H9 (cell line): ENCODE measurements around the gene PSPC1. TPM values are rescaled to one million over a fixed set of nuclear protein-coding genes. Genes with fewer than 3 reads are reported as not detected.

ENCODE experiments used
- DNase-seq: peaks from one replicate; pipeline ENCODE4 v3.0.0-alpha.2; 2017
- H2AFZ ChIP-seq: one replicate; pipeline ENCODE4 v1.6.1; 2013; ENCODE audit warnings: mild to moderate bottlenecking, low read length, control low read depth, moderate library complexity
- H2AK5ac ChIP-seq: 2 replicates; pipeline ENCODE4 v1.6.1; 2013; ENCODE audit warnings: low read length, control low read depth, mixed read lengths; ENCODE audit not compliant: insufficient read length
- H2BK120ac ChIP-seq: one replicate; pipeline ENCODE4 v1.6.1; 2013; ENCODE audit warnings: low read depth, mild to moderate bottlenecking, low read length, control low read depth, inconsistent platforms; ENCODE audit not compliant: poor library complexity, severe bottlenecking
- H2BK12ac ChIP-seq: 2 replicates; pipeline ENCODE4 v1.6.1; 2013; ENCODE audit warnings: low read length, control low read depth, mixed read lengths, low read depth; ENCODE audit not compliant: insufficient read length
- H2BK15ac ChIP-seq: 2 replicates; pipeline ENCODE4 v1.6.1; 2013; ENCODE audit warnings: low read depth, low read length, control low read depth
- H2BK20ac ChIP-seq: one replicate; pipeline ENCODE4 v1.6.1; 2013; ENCODE audit warnings: low read depth, mild to moderate bottlenecking, low read length, control low read depth, inconsistent platforms; ENCODE audit not compliant: poor library complexity, severe bottlenecking
- H2BK5ac ChIP-seq: 2 replicates; pipeline ENCODE4 v1.6.1; 2013; ENCODE audit warnings: low read length, control low read depth, mixed read lengths; ENCODE audit not compliant: insufficient read length
- H3K14ac ChIP-seq: 2 replicates; pipeline ENCODE4 v1.6.1; 2013; ENCODE audit warnings: low read length, control low read depth; ENCODE audit not compliant: insufficient read depth
- H3K18ac ChIP-seq: 2 replicates; pipeline ENCODE4 v1.6.1; 2013; ENCODE audit warnings: low read depth, mild to moderate bottlenecking, mixed read lengths, low read length, control low read depth; ENCODE audit not compliant: insufficient read length
- H3K23ac ChIP-seq: 2 replicates; pipeline ENCODE4 v1.6.1; 2013; ENCODE audit warnings: low read length, control low read depth, mixed read lengths, low read depth; ENCODE audit not compliant: insufficient read length
- H3K23me2 ChIP-seq: 2 replicates; pipeline ENCODE4 v1.6.1; 2013; ENCODE audit warnings: low read depth, mild to moderate bottlenecking, mixed read lengths, low read length, control low read depth; ENCODE audit not compliant: insufficient read length, poor library complexity, severe bottlenecking
- H3K27ac ChIP-seq: 2 replicates; pipeline ENCODE4 v1.5.1; 2013; ENCODE audit warnings: low read length, control low read depth, mixed read lengths, low read depth; ENCODE audit not compliant: insufficient read length
- H3K27me3 ChIP-seq: 2 replicates; pipeline ENCODE4 v1.6.1; 2013; ENCODE audit warnings: low read length, control low read depth, inconsistent platforms; ENCODE audit not compliant: insufficient read depth
- H3K4ac ChIP-seq: 2 replicates; pipeline ENCODE4 v1.6.1; 2013; ENCODE audit warnings: low read depth, mild to moderate bottlenecking, control low read depth, inconsistent platforms, low read length, moderate library complexity
- H3K4me1 ChIP-seq: 2 replicates; pipeline ENCODE4 v1.6.1; 2013; ENCODE audit warnings: low read length, control low read depth, inconsistent platforms; ENCODE audit not compliant: insufficient read depth
- H3K4me2 ChIP-seq: 2 replicates; pipeline ENCODE4 v1.6.1; 2013; ENCODE audit warnings: low read length, control low read depth, mixed read lengths; ENCODE audit not compliant: insufficient read length, insufficient read depth
- H3K56ac ChIP-seq: 2 replicates; pipeline ENCODE4 v1.6.1; 2013; ENCODE audit warnings: low read depth, mild to moderate bottlenecking, mixed read lengths, low read length, control low read depth; ENCODE audit not compliant: insufficient read length
- H3K79me1 ChIP-seq: 2 replicates; pipeline ENCODE4 v1.6.1; 2013; ENCODE audit warnings: low read depth, mild to moderate bottlenecking, moderate library complexity, low read length, control low read depth, inconsistent platforms; ENCODE audit not compliant: insufficient read depth, poor library complexity, severe bottlenecking
- H3K79me2 ChIP-seq: 2 replicates; pipeline ENCODE4 v1.6.1; 2013; ENCODE audit warnings: low read length, control low read depth, inconsistent platforms; ENCODE audit not compliant: insufficient read depth
- H3K9ac ChIP-seq: 2 replicates; pipeline ENCODE4 v1.6.1; 2013; ENCODE audit warnings: low read length, control low read depth, mixed read lengths; ENCODE audit not compliant: insufficient read length; ENCODE audit errors: extremely low read depth
- H3K9me3 ChIP-seq: one replicate; pipeline ENCODE4 v1.6.1; 2013; ENCODE audit warnings: low read depth, low read length, inconsistent platforms; ENCODE audit not compliant: control insufficient read depth
- H3T11ph ChIP-seq: one replicate; pipeline ENCODE4 v1.6.1; 2013; ENCODE audit warnings: mild to moderate bottlenecking, low read length, control low read depth, inconsistent platforms
- H4K20me1 ChIP-seq: one replicate; pipeline ENCODE4 v1.6.1; 2013; ENCODE audit not compliant: control insufficient read depth, insufficient read length, insufficient read depth
- H4K5ac ChIP-seq: 2 replicates; pipeline ENCODE4 v1.6.1; 2013; ENCODE audit warnings: low read depth, mild to moderate bottlenecking, mixed read lengths, low read length, control low read depth; ENCODE audit not compliant: insufficient read length
- H4K8ac ChIP-seq: replicated peaks from 2 replicates; pipeline ENCODE4 v1.6.1; 2013; ENCODE audit warnings: low read length, control low read depth, mixed read lengths, low read depth; ENCODE audit not compliant: insufficient read length
- H4K91ac ChIP-seq: 2 replicates; pipeline ENCODE4 v1.6.1; 2013; ENCODE audit warnings: low read depth, mild to moderate bottlenecking, moderate library complexity, mixed read lengths, low read length, control low read depth; ENCODE audit not compliant: insufficient read length
- H3K27ac Mint-ChIP-seq, 3 experiments: 2 replicates in 2 of 3; 3 replicates in 1 of 3; pipeline ENCODE4 v1.8.0; 2020 to 2021; ENCODE audit warnings: mixed read lengths in 3 of 3, mild to moderate bottlenecking in 1 of 3, moderate library complexity in 1 of 3
- H3K27me3 Mint-ChIP-seq: 2 replicates; pipeline ENCODE4 v1.8.0; 2021; ENCODE audit warnings: low read depth, mild to moderate bottlenecking, moderate library complexity, mixed read lengths
- H3K36me3 Mint-ChIP-seq, 3 experiments: 2 replicates in 2 of 3; 3 replicates in 1 of 3; pipeline ENCODE4 v1.8.0; 2020 to 2021; ENCODE audit warnings: low read depth in 3 of 3, mixed read lengths in 3 of 3; ENCODE audit not compliant: insufficient read depth in 1 of 3
- H3K4me1 Mint-ChIP-seq, 2 experiments: 2 replicates each; pipeline ENCODE4 v1.8.0; 2020; ENCODE audit warnings: mixed read lengths in 2 of 2
- H3K4me3 Mint-ChIP-seq, 2 experiments: 2 replicates in 1 of 2; 3 replicates in 1 of 2; pipeline ENCODE4 v1.8.0; 2020 to 2021; ENCODE audit warnings: mild to moderate bottlenecking in 2 of 2, mixed read lengths in 2 of 2, moderate library complexity in 1 of 2
- H3K9me3 Mint-ChIP-seq, 2 experiments: 2 replicates in 1 of 2; 3 replicates in 1 of 2; pipeline ENCODE4 v1.8.0; 2020; ENCODE audit warnings: mild to moderate bottlenecking in 2 of 2, mixed read lengths in 2 of 2, moderate library complexity in 1 of 2
- CTCF ChIP-seq: fragments of 200-600 bp; sonication (generic); conservative IDR thresholded peaks from 3 replicates; pipeline ENCODE4 v1.8.0; 2021; ENCODE audit warnings: antibody characterized with exemption, mild to moderate bottlenecking
- WGBS: extraction: QIAGEN DNeasy Blood & Tissue Kit; methylation state at CpG from one replicate; pipeline ENCODE4 v1.1.7; 2013; ENCODE audit warnings: missing lambda C conversion rate, low lambda C conversion rate, mixed read lengths; ENCODE audit not compliant: insufficient read length; ENCODE audit errors: extremely low coverage; 5-methylcytosine and 5-hydroxymethylcytosine counted together
- total RNA-seq: library from RNA; stranded (reverse); gene quantifications from 2 replicates; pipeline ENCODE4 v1.2.1, GENCODE V29; 2021

Gene PSPC1
- total RNA-seq, 1 experiment from 2014 or later: 134 TPM

DNA sequence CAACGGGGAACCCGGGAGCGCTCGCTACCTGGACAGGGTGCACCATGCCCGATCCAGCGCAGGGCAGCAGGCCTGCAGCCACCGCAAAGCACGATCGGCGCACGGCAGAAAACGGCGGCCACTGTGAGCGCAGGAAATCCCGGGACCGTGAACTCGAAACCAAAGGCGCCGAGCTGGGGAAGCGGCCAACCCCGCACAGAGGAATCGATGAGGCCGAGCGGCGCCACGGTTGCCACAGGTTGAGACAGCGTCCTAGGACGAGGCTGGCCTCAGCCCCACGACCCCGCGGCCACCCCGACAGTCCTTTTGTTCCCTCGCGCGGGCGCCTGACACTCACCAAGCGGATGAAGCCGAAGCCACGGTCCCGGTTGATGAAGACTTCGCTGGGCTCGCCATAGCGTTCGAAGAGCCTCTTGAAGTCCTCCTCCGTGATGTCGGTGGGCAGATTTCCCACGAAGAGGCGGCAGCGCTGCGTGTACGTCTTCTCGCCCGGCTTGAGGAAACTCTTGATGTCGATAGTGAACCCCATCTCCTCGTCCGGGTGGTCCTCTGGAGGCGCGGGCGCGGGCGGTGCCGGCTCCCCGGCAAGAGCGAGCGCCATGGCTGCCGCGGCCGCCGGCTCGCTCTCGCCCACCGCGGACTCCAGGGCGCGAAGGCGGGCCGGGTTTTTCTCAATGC is 557 bp downstream of the PSPC1 start:
- Histone ChIP-seq H3K18ac (peak overlapping the region; percentile 85), H4K91ac (no peak overlapping the region), H2BK15ac (no peak overlapping the region; the same call in 1 of the 2 replicates), H2BK5ac (peak overlapping the region; percentile 7), H4K8ac (no peak overlapping the region), H3T11ph (no peak overlapping the region), H3K4ac (peak overlapping the region; percentile 9; the same call in 1 of the 2 replicates), H2AK5ac (no peak overlapping the region), H2BK12ac (no peak overlapping the region), H3K79me1 (no peaks in the 10 kb centered on the region), H2BK120ac (no peak overlapping the region), H3K27me3 (no peaks in the 10 kb centered on the region), H3K56ac (no peak overlapping the region), H3K23ac (peak overlapping the region; percentile 10), H3K23me2 (peaks cover 7% of the 10 kb centered on the region), H4K5ac (peak overlapping the region; percentile 77), H3K9me3 (no peaks in the 10 kb centered on the region), H3K9ac (peak overlapping the region; percentile 95), H3K27ac (peak overlapping the region; percentile 5), H3K4me2 (peak overlapping the region; percentile 93), H4K20me1 (peaks cover 2% of the 10 kb centered on the region), H2AFZ (no peak overlapping the region), H3K14ac (peak overlapping the region; percentile 89), H3K79me2 (peaks cover 24% of the 10 kb centered on the region; the same call in 1 of the 2 replicates), H3K4me1 (no peaks in the 10 kb centered on the region), H2BK20ac (no peak overlapping the region)
- WGBS: no CpG with 5 or more reads among the region's 77 CpGs
- Mint-ChIP-seq H3K4me1 (peaks cover 5 to 6% of the 10 kb centered on the region in 2 experiments; a peak in 2 of 4 replicates), H3K4me3 (peak overlapping the region; percentile 97 to 99), H3K36me3 (peaks cover 11 to 25% (median 14%) of the 10 kb centered on the region in 3 experiments), H3K9me3 (peaks cover 8 to 12% of the 10 kb centered on the region in 2 experiments), H3K27ac (peak overlapping the region; percentile 95 to 100 (median 99); a peak in 6 of 7 replicates), H3K27me3 (peaks cover 3% of the 10 kb centered on the region; the same call in 1 of the 2 replicates)
- no peak for DNase-seq
- no peak for TF ChIP-seq CTCF
